ENCODE results near the gene SHROOM3.
"Not testable (repeated sequence)": the region's sequence is repeated elsewhere in the genome, so short reads cannot be mapped to it uniquely, and the experiment has no call there.

Gene SHROOM3

GRCh38 chr4:76595435-76595834 lies 160.4 kb downstream of the SHROOM3 start:
- DNase-seq (ENCODE audit: low spot score): no peak

GRCh38 chr4:76596713-76597112 lies 161.7 kb downstream of the SHROOM3 start:
- DNase-seq (ENCODE audit: low spot score): no peak

- no peak for DNase-seq (ENCODE audit: low spot score)
Measured at GRCh38 chr4:76597423-76597979, 162.5 kb downstream of the SHROOM3 start.

GRCh38 chr4:76600447-76600846 lies 165.4 kb downstream of the SHROOM3 start:
- no peak for DNase-seq (ENCODE audit: low spot score)

- DNase-seq (ENCODE audit: low spot score): no peak
Measured at GRCh38 chr4:76601791-76602190, 166.8 kb downstream of the SHROOM3 start.

- DNase-seq (ENCODE audit: low spot score): no peak
Measured at GRCh38 chr4:76605099-76605563, 170.1 kb downstream of the SHROOM3 start.

- DNase-seq (ENCODE audit: low spot score): no peak
Measured at GRCh38 chr4:76606645-76607265, 171.7 kb downstream of the SHROOM3 start.

GRCh38 chr4:76607266-76607799 lies 172.3 kb downstream of the SHROOM3 start:
- no peak for DNase-seq (ENCODE audit: low spot score)

- DNase-seq (ENCODE audit: low spot score): no peak
Measured at GRCh38 chr4:76607846-76608245, 172.8 kb downstream of the SHROOM3 start.

GRCh38 chr4:76608549-76608948 lies 173.5 kb downstream of the SHROOM3 start:
- DNase-seq (ENCODE audit: low spot score): not testable (repeated sequence)

- no peak for DNase-seq (ENCODE audit: low spot score)
Measured at GRCh38 chr4:76610751-76611547, 175.9 kb downstream of the SHROOM3 start.

- no peak for DNase-seq (ENCODE audit: low spot score)
Measured at GRCh38 chr4:76611616-76612207, 176.7 kb downstream of the SHROOM3 start.

GRCh38 chr4:76614589-76614988 lies 179.6 kb downstream of the SHROOM3 start:
- no peak for DNase-seq (ENCODE audit: low spot score)

GRCh38 chr4:76615999-76616398 lies 181.0 kb downstream of the SHROOM3 start:
- DNase-seq (ENCODE audit: low spot score): no peak

- DNase-seq (ENCODE audit: low spot score): no peak
Measured at GRCh38 chr4:76616526-76616925, 181.5 kb downstream of the SHROOM3 start.

- DNase-seq (ENCODE audit: low spot score): no peak
Measured at GRCh38 chr4:76620723-76621468, 185.9 kb downstream of the SHROOM3 start.

GRCh38 chr4:76622126-76622525 lies 187.1 kb downstream of the SHROOM3 start:
- no peak for DNase-seq (ENCODE audit: low spot score)

- DNase-seq (ENCODE audit: low spot score): no peak
Measured at GRCh38 chr4:76622717-76623116, 187.7 kb downstream of the SHROOM3 start.

GRCh38 chr4:76623217-76624045 lies 188.4 kb downstream of the SHROOM3 start:
- no peak for DNase-seq (ENCODE audit: low spot score)

GRCh38 chr4:76624241-76624681 lies 189.2 kb downstream of the SHROOM3 start:
- DNase-seq (ENCODE audit: low spot score): peak; percentile 64

Data from ecto neural progenitor cell (in vitro differentiated cells).